Prostate gland (tissue), 2 donors: Measurements from ENCODE around the gene PACSIN1.

Source experiments
- CTCF ChIP-seq, 4 experiments: fragments of 200-600 bp in 2 of 4; fragments of 450-650 bp in 2 of 4; sonication (generic) in 2 of 4; IDR thresholded peaks; 1 replicate in 3 of 4; 2 replicates in 1 of 4; pipeline ENCODE4 v1.5.1; 2016 to 2019; ENCODE audit warnings: antibody characterized with exemption in 4 of 4, mild to moderate bottlenecking in 2 of 4, moderate library complexity in 2 of 4
- POLR2A ChIP-seq: fragments of 450-650 bp; IDR thresholded peaks from one replicate; pipeline ENCODE4 v1.6.1; 2016; ENCODE audit warnings: antibody characterized with exemption, mild to moderate bottlenecking

GRCh38 chr6:34578445-34579262 is 112.8 kb downstream of the PACSIN1 start:
- no peak for TF ChIP-seq POLR2A
- no peak for TF ChIP-seq CTCF (IDR thresholded peaks at IDR 0.05)
